H1 (cell line): ENCODE data around the gene IFT20. TPM values are rescaled to one million over a fixed set of nuclear protein-coding genes. Genes with fewer than 3 reads are reported as not detected.

Experiments
- BCL11A ChIP-seq, 2 experiments: IDR thresholded peaks; one replicate each; pipeline ENCODE4 v1.6.1; 2011; ENCODE audit warnings: low read depth in 2 of 2, low read length in 2 of 2, mild to moderate bottlenecking in 2 of 2
- POLR2AphosphoS5 ChIP-seq: IDR thresholded peaks from 2 replicates; pipeline ENCODE4 v1.6.1; 2011; ENCODE audit warnings: low read depth, low read length
- RNF2 ChIP-seq: fragments of 200-900, 300-1000 bp; sonication (generic); IDR thresholded peaks from 2 replicates; pipeline ENCODE4 v1.7.1; 2016; ENCODE audit warnings: borderline replicate concordance, low read depth, mild to moderate bottlenecking, antibody characterized with exemption, low read length; ENCODE audit not compliant: poor library complexity, severe bottlenecking; ENCODE audit errors: missing control alignments
- RXRA ChIP-seq: IDR thresholded peaks from 2 replicates; pipeline ENCODE4 v1.6.1; 2011; ENCODE audit warnings: low read depth, mild to moderate bottlenecking, low read length, moderate library complexity; ENCODE audit not compliant: insufficient read depth
- polyA plus RNA-seq, 7 experiments: library from polyadenylated mRNA; depleted of rRNA in 3 of 7; stranded (reverse) in 5 of 7; unstranded in 2 of 7; fragments of >200 nt in 5 of 7; fragments of 200-250 nt in 2 of 7; gene quantifications; 1 replicate in 5 of 7; 2 replicates in 1 of 7; 4 replicates in 1 of 7; pipeline versions ENCODE4 v1.2.1 to v1.2.3, GENCODE V29; 2011 to 2013; ENCODE audit warnings: missing spikeins in 2 of 7, mixed read lengths in 2 of 7
- total RNA-seq: library from RNA; stranded (reverse); fragmentation: NEBNext Ultra II Directional; extraction: Animal tissue kit (Norgen Biotek cat#: 25700); gene quantifications from 2 replicates; pipeline ENCODE4 v1.2.1, GENCODE V29; 2021
- TF ChIP-seq, protein P1 (sequence below): fragments of 300-600 bp; sonication (generic); IDR thresholded peaks from 2 replicates; pipeline ENCODE4 v1.7.1; 2012; ENCODE audit warnings: low read length, moderate library complexity, mild to moderate bottlenecking, inconsistent platforms; ENCODE audit not compliant: insufficient replicate concordance
- TF ChIP-seq, protein P2 (sequence below): IDR thresholded peaks from 2 replicates; pipeline ENCODE4 v1.6.1; 2012; ENCODE audit warnings: inconsistent platforms

Gene IFT20
- total and polyA plus RNA-seq, 2 of the 8 experiments (the other 6 are each of a cell fraction or from before 2014, with no cell fraction given), result 9.0 to 21.0 TPM

DNA sequence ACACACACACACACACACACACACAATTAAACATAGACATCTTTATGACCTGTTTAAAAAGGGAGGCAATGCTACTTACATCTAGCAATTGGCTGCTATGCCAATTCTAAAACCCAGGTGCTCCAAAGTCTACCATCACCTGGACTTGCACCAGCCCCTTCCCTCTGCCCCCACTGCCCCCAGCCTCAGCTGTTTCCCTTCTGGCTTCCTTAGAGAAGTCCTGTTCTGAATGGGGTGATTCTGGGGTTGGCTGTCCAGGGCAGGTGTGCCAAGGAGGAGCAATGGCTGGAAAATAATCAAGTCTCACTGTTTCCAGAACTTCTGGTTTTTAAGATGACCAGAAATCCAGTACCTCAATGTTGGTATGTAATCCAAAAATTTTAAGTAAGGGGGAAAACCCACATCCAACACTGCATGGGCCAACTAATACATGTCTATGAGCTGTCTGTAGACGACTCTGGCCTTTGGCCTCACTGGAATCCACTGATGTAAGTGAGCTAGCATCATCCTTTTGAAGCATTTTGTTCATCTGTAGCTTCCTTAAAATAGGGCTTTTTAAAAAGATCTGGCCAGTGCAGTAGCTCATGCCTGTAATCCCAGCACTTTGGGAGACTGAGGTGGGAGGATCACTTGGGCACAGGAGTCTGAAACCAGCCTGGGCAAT lies 2.1 kb downstream of the IFT20 start (continued):
- TF ChIP-seq, protein P1, sequence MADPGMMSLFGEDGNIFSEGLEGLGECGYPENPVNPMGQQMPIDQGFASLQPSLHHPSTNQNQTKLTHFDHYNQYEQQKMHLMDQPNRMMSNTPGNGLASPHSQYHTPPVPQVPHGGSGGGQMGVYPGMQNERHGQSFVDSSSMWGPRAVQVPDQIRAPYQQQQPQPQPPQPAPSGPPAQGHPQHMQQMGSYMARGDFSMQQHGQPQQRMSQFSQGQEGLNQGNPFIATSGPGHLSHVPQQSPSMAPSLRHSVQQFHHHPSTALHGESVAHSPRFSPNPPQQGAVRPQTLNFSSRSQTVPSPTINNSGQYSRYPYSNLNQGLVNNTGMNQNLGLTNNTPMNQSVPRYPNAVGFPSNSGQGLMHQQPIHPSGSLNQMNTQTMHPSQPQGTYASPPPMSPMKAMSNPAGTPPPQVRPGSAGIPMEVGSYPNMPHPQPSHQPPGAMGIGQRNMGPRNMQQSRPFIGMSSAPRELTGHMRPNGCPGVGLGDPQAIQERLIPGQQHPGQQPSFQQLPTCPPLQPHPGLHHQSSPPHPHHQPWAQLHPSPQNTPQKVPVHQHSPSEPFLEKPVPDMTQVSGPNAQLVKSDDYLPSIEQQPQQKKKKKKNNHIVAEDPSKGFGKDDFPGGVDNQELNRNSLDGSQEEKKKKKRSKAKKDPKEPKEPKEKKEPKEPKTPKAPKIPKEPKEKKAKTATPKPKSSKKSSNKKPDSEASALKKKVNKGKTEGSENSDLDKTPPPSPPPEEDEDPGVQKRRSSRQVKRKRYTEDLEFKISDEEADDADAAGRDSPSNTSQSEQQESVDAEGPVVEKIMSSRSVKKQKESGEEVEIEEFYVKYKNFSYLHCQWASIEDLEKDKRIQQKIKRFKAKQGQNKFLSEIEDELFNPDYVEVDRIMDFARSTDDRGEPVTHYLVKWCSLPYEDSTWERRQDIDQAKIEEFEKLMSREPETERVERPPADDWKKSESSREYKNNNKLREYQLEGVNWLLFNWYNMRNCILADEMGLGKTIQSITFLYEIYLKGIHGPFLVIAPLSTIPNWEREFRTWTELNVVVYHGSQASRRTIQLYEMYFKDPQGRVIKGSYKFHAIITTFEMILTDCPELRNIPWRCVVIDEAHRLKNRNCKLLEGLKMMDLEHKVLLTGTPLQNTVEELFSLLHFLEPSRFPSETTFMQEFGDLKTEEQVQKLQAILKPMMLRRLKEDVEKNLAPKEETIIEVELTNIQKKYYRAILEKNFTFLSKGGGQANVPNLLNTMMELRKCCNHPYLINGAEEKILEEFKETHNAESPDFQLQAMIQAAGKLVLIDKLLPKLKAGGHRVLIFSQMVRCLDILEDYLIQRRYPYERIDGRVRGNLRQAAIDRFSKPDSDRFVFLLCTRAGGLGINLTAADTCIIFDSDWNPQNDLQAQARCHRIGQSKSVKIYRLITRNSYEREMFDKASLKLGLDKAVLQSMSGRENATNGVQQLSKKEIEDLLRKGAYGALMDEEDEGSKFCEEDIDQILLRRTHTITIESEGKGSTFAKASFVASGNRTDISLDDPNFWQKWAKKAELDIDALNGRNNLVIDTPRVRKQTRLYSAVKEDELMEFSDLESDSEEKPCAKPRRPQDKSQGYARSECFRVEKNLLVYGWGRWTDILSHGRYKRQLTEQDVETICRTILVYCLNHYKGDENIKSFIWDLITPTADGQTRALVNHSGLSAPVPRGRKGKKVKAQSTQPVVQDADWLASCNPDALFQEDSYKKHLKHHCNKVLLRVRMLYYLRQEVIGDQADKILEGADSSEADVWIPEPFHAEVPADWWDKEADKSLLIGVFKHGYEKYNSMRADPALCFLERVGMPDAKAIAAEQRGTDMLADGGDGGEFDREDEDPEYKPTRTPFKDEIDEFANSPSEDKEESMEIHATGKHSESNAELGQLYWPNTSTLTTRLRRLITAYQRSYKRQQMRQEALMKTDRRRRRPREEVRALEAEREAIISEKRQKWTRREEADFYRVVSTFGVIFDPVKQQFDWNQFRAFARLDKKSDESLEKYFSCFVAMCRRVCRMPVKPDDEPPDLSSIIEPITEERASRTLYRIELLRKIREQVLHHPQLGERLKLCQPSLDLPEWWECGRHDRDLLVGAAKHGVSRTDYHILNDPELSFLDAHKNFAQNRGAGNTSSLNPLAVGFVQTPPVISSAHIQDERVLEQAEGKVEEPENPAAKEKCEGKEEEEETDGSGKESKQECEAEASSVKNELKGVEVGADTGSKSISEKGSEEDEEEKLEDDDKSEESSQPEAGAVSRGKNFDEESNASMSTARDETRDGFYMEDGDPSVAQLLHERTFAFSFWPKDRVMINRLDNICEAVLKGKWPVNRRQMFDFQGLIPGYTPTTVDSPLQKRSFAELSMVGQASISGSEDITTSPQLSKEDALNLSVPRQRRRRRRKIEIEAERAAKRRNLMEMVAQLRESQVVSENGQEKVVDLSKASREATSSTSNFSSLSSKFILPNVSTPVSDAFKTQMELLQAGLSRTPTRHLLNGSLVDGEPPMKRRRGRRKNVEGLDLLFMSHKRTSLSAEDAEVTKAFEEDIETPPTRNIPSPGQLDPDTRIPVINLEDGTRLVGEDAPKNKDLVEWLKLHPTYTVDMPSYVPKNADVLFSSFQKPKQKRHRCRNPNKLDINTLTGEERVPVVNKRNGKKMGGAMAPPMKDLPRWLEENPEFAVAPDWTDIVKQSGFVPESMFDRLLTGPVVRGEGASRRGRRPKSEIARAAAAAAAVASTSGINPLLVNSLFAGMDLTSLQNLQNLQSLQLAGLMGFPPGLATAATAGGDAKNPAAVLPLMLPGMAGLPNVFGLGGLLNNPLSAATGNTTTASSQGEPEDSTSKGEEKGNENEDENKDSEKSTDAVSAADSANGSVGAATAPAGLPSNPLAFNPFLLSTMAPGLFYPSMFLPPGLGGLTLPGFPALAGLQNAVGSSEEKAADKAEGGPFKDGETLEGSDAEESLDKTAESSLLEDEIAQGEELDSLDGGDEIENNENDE, result no peak
- TF ChIP-seq BCL11A (IDR thresholded peaks at IDR 0.05; ENCODE audit: low read depth in 2 of 2, low read length in 2 of 2) (no peak), POLR2AphosphoS5 (no peak), RNF2 (no peak), RXRA (no peak)
- TF ChIP-seq, protein P2, sequence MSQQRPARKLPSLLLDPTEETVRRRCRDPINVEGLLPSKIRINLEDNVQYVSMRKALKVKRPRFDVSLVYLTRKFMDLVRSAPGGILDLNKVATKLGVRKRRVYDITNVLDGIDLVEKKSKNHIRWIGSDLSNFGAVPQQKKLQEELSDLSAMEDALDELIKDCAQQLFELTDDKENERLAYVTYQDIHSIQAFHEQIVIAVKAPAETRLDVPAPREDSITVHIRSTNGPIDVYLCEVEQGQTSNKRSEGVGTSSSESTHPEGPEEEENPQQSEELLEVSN, result no peak
- TF ChIP-seq, all 59 proteins: peak for 0
